ENCODE results near the gene CABP7. TPM values are rescaled to one million over a fixed set of nuclear protein-coding genes. Genes with fewer than 3 reads are reported as not detected.

CABP7 gene
- polyA plus RNA-seq, 1 of the 3 experiments (the other 2 are of a cell fraction): 0.72 TPM

DNA sequence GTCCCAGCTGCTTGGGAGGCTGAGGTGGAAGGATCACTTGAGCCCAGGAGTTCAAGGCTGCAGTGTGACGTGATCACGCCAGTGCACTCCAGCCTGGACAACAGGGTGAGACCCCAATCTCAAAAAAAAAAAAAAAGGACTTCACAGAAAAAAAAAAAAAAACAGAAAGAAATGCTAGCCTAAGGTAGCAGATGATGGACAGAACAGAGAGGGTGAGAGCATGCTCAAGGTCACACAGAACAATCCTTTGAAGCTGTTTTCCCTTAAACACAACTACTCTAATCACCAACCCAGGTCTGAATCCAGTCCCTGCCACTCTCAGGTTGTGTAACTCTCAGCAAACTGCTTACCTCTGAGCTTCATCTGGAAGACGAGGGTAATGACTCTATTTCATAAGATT, 37.3 kb downstream of the CABP7 start (continued):
- TF ChIP-seq, protein P1, sequence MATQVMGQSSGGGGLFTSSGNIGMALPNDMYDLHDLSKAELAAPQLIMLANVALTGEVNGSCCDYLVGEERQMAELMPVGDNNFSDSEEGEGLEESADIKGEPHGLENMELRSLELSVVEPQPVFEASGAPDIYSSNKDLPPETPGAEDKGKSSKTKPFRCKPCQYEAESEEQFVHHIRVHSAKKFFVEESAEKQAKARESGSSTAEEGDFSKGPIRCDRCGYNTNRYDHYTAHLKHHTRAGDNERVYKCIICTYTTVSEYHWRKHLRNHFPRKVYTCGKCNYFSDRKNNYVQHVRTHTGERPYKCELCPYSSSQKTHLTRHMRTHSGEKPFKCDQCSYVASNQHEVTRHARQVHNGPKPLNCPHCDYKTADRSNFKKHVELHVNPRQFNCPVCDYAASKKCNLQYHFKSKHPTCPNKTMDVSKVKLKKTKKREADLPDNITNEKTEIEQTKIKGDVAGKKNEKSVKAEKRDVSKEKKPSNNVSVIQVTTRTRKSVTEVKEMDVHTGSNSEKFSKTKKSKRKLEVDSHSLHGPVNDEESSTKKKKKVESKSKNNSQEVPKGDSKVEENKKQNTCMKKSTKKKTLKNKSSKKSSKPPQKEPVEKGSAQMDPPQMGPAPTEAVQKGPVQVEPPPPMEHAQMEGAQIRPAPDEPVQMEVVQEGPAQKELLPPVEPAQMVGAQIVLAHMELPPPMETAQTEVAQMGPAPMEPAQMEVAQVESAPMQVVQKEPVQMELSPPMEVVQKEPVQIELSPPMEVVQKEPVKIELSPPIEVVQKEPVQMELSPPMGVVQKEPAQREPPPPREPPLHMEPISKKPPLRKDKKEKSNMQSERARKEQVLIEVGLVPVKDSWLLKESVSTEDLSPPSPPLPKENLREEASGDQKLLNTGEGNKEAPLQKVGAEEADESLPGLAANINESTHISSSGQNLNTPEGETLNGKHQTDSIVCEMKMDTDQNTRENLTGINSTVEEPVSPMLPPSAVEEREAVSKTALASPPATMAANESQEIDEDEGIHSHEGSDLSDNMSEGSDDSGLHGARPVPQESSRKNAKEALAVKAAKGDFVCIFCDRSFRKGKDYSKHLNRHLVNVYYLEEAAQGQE (IDR thresholded peaks at IDR 0.05; ENCODE audit: low read depth, low read length): no peak
- TF ChIP-seq TAF1 (IDR thresholded peaks at IDR 0.05; ENCODE audit: borderline replicate concordance, low read depth, low read length) (no peak), GATA2 (CRISPR knock-in tag; IDR thresholded peaks at IDR 0.05) (no peak)

DNA sequence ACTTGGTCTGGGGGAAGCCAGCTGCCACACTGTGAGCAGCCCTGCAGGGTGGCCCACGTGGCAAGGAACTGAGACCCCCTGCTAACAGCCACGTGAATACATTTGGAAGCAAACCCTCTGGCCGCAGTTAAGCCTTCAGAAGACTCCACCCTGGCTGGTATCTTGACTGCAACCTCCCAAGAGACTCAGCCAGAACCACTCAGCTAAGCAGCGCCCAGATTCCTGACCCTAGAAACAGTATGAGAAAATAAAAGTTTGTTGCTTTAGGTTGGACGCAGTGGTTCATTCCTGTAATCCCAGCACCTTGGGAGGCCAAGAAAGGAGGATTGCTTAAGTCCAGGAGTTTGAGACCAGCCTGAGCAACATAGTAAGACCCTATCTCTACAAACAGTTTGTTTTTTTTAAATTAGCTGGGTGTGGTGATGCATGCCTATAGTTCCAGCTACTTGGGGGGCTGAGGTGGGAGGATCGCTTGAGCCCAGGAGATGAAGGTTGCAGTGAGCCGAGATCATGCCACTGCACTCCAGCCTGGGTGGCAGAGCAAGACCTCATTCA, 38.3 kb downstream of the CABP7 start:
- no peaks in the 10 kb centered on the region for H3K9me3 ChIP-seq
- 95% methylated on average over 5 of the region's 7 CpGs for WGBS (ENCODE audit: low lambda C conversion rate)
- no peaks in the 10 kb centered on the region for H3K9me2 ChIP-seq
- H3K4me2 ChIP-seq: no peak overlapping the region
- H3K27ac ChIP-seq (ENCODE audit: low read depth in 2 of 2, low read length in 1 of 2): no peak overlapping the region
- peaks cover 3% of the 10 kb centered on the region for H3F3A ChIP-seq (replicated peaks; ENCODE audit: insufficient read depth)
- H3K4me1 ChIP-seq (ENCODE audit: control insufficient read depth in 1 of 2, insufficient read depth in 2 of 2, low read depth in 1 of 2, low read length in 1 of 2): no peaks in the 10 kb centered on the region
- DNase-seq: no peak
- no peaks in the 10 kb centered on the region for H4K20me1 ChIP-seq (ENCODE audit: insufficient read depth)
- ChIA-PET POLR2A (interaction anchor here (0.6 kb wide), 1 partner anchor 19 kb away, joined by 3 read pairs; no protein-coding TSS in a partner anchor), CTCF (no interaction called here)
- H2AFZ ChIP-seq (ENCODE audit: low read depth): no peak overlapping the region
- TF ChIP-seq NFIC (IDR thresholded peaks at IDR 0.05; ENCODE audit: borderline replicate concordance) (no peak), SMC3 (IDR thresholded peaks at IDR 0.05; ENCODE audit: low read depth, low read length) (no peak), GABPA (IDR thresholded peaks at IDR 0.05; ENCODE audit: low read depth) (no peak), TEAD4 (IDR thresholded peaks at IDR 0.05; ENCODE audit: borderline replicate concordance, insufficient read depth) (no peak), MEF2A (IDR thresholded peaks at IDR 0.05; ENCODE audit: borderline replicate concordance, low read depth) (no peak), SIN3A (IDR thresholded peaks at IDR 0.05; ENCODE audit: borderline replicate concordance, low read depth, low read length) (no peak), EZH2phosphoT487 (IDR thresholded peaks at IDR 0.05; ENCODE audit: borderline replicate concordance, low read depth) (no peak), FOXJ3 (CRISPR knock-in tag; IDR thresholded peaks at IDR 0.05) (no peak), GATA2 (CRISPR knock-in tag; IDR thresholded peaks at IDR 0.05) (no peak)
- TF ChIP-seq, protein P2, sequence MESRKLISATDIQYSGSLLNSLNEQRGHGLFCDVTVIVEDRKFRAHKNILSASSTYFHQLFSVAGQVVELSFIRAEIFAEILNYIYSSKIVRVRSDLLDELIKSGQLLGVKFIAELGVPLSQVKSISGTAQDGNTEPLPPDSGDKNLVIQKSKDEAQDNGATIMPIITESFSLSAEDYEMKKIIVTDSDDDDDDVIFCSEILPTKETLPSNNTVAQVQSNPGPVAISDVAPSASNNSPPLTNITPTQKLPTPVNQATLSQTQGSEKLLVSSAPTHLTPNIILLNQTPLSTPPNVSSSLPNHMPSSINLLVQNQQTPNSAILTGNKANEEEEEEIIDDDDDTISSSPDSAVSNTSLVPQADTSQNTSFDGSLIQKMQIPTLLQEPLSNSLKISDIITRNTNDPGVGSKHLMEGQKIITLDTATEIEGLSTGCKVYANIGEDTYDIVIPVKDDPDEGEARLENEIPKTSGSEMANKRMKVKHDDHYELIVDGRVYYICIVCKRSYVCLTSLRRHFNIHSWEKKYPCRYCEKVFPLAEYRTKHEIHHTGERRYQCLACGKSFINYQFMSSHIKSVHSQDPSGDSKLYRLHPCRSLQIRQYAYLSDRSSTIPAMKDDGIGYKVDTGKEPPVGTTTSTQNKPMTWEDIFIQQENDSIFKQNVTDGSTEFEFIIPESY (IDR thresholded peaks at IDR 0.05; ENCODE audit: borderline replicate concordance, low read depth): no peak
- TF ChIP-seq, protein P3, sequence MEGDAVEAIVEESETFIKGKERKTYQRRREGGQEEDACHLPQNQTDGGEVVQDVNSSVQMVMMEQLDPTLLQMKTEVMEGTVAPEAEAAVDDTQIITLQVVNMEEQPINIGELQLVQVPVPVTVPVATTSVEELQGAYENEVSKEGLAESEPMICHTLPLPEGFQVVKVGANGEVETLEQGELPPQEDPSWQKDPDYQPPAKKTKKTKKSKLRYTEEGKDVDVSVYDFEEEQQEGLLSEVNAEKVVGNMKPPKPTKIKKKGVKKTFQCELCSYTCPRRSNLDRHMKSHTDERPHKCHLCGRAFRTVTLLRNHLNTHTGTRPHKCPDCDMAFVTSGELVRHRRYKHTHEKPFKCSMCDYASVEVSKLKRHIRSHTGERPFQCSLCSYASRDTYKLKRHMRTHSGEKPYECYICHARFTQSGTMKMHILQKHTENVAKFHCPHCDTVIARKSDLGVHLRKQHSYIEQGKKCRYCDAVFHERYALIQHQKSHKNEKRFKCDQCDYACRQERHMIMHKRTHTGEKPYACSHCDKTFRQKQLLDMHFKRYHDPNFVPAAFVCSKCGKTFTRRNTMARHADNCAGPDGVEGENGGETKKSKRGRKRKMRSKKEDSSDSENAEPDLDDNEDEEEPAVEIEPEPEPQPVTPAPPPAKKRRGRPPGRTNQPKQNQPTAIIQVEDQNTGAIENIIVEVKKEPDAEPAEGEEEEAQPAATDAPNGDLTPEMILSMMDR (IDR thresholded peaks at IDR 0.05): no peak
- TF ChIP-seq, protein P1 (IDR thresholded peaks at IDR 0.05; ENCODE audit: low read depth, low read length): no peak
- TF ChIP-seq, protein P4, sequence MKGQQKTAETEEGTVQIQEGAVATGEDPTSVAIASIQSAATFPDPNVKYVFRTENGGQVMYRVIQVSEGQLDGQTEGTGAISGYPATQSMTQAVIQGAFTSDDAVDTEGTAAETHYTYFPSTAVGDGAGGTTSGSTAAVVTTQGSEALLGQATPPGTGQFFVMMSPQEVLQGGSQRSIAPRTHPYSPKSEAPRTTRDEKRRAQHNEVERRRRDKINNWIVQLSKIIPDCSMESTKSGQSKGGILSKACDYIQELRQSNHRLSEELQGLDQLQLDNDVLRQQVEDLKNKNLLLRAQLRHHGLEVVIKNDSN (IDR thresholded peaks at IDR 0.05; ENCODE audit: borderline replicate concordance, low read depth): no peak
- TF ChIP-seq, protein P5, sequence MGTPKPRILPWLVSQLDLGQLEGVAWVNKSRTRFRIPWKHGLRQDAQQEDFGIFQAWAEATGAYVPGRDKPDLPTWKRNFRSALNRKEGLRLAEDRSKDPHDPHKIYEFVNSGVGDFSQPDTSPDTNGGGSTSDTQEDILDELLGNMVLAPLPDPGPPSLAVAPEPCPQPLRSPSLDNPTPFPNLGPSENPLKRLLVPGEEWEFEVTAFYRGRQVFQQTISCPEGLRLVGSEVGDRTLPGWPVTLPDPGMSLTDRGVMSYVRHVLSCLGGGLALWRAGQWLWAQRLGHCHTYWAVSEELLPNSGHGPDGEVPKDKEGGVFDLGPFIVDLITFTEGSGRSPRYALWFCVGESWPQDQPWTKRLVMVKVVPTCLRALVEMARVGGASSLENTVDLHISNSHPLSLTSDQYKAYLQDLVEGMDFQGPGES (IDR thresholded peaks at IDR 0.05; ENCODE audit: low read depth, low read length): no peak
- H3K79me2 ChIP-seq (ENCODE audit: insufficient read depth): peaks cover 3% of the 10 kb centered on the region; the same call in 1 of the 2 replicates
- no peak overlapping the region for H3K9ac ChIP-seq
- no peak overlapping the region for H3K4me3 ChIP-seq (ENCODE audit: low read depth in 2 of 2, low read length in 1 of 2)
- H3K27me3 ChIP-seq (ENCODE audit: insufficient read depth): no peaks in the 10 kb centered on the region
- no peaks in the 10 kb centered on the region for H3K36me3 ChIP-seq (replicated peaks in 1 of 2; ENCODE audit: control insufficient read depth in 1 of 2, insufficient read depth in 2 of 2, low read length in 1 of 2)
